GM18499 (cell line): ENCODE measurements around the gene DDX11.
A peak's percentile ranks its signal among the peaks of the same experiment; 100 is the strongest.
"Not testable (repeated sequence)": the region's sequence is repeated elsewhere in the genome, so short reads cannot be mapped to it uniquely, and the experiment has no call there.

ENCODE experiments used
- ATAC-seq: cut with Tn5 transposase; IDR thresholded peaks from one replicate; pipeline ENCODE4 v1.9.1; 2021; ENCODE audit warnings: moderate number of reproducible peaks; ENCODE audit not compliant: insufficient read depth, unreplicated experiment

The DDX11 gene

GRCh38 chr12:31096251-31097065 lies 22.8 kb downstream of the DDX11 start:
- not testable (repeated sequence) for ATAC-seq

- not testable (repeated sequence) for ATAC-seq
Observed at GRCh38 chr12:31097819-31098218, 24.2 kb downstream of the DDX11 start.

GRCh38 chr12:31098363-31098762 lies 24.7 kb downstream of the DDX11 start:
- not testable (repeated sequence) for ATAC-seq

- not testable (repeated sequence) for ATAC-seq
Observed at GRCh38 chr12:31098771-31099170, 25.1 kb downstream of the DDX11 start.

- not testable (repeated sequence) for ATAC-seq
Observed at GRCh38 chr12:31099434-31099833, 25.8 kb downstream of the DDX11 start.

GRCh38 chr12:31100503-31101208 lies 27.0 kb downstream of the DDX11 start:
- not testable (repeated sequence) for ATAC-seq

GRCh38 chr12:31102125-31102524 lies 28.5 kb downstream of the DDX11 start:
- not testable (repeated sequence) for ATAC-seq

- ATAC-seq: not testable (repeated sequence)
Observed at GRCh38 chr12:31102596-31102995, 28.9 kb downstream of the DDX11 start.

GRCh38 chr12:31103561-31103975 lies 29.9 kb downstream of the DDX11 start:
- not testable (repeated sequence) for ATAC-seq

GRCh38 chr12:31104220-31104619 lies 30.6 kb downstream of the DDX11 start:
- ATAC-seq: not testable (repeated sequence)

GRCh38 chr12:31104773-31105172 lies 31.1 kb downstream of the DDX11 start:
- not testable (repeated sequence) for ATAC-seq

- no peak for ATAC-seq
Observed at GRCh38 chr12:31105668-31106067, 32.0 kb downstream of the DDX11 start.

- no peak for ATAC-seq
Observed at GRCh38 chr12:31106101-31106803, 32.6 kb downstream of the DDX11 start.

- not testable (repeated sequence) for ATAC-seq
Observed at GRCh38 chr12:31109773-31110172, 36.1 kb downstream of the DDX11 start.

GRCh38 chr12:31110263-31110662 lies 36.6 kb downstream of the DDX11 start:
- ATAC-seq: not testable (repeated sequence)

- ATAC-seq: not testable (repeated sequence)
Observed at GRCh38 chr12:31115092-31115601, 41.5 kb downstream of the DDX11 start.

GRCh38 chr12:31116846-31117202 lies 43.2 kb downstream of the DDX11 start:
- ATAC-seq: not testable (repeated sequence)

- peak; percentile 69 for ATAC-seq
Observed at GRCh38 chr12:31117203-31118011, 43.7 kb downstream of the DDX11 start.

- no peak for ATAC-seq
Observed at GRCh38 chr12:31118347-31119191, 44.9 kb downstream of the DDX11 start.
